A673 (cell line): ENCODE data around the gene NAA15.

ENCODE experiments used
- EZH2 ChIP-seq: fragments of 200-600 bp; sonication (generic); IDR thresholded peaks from 2 replicates; pipeline ENCODE4 v1.6.1; 2017; ENCODE audit warnings: borderline replicate concordance, low read depth, mild to moderate bottlenecking, mixed read lengths, antibody characterized with exemption, low read length; ENCODE audit not compliant: poor library complexity, severe bottlenecking
- TF ChIP-seq, protein P1 (sequence below): fragments of 300-800, 200-600 bp; sonication (generic); conservative IDR thresholded peaks from 2 replicates; pipeline ENCODE4 v1.5.1; 2017; ENCODE audit warnings: low read depth, mild to moderate bottlenecking, antibody characterized with exemption, low read length, moderate library complexity, mixed read lengths

DNA sequence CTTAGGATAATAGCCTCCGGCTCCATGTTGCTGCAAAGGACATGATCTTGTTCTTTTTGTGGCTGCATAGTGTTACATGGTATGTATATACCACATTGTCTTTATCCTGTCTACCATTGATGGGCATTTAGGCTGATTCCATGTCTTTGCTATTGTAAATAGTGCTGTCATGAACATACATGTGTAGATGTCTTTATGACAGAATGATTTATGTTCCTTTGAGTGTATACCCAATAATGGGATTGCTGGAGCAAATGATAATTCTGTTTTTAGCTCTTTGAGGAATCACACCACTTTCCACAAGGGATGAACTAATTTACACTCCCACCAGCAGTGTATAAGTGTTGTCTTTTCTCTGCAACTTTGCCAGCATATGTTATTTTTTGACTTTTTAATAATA, 157.2 kb downstream of the NAA15 start:
- TF ChIP-seq, protein P1, sequence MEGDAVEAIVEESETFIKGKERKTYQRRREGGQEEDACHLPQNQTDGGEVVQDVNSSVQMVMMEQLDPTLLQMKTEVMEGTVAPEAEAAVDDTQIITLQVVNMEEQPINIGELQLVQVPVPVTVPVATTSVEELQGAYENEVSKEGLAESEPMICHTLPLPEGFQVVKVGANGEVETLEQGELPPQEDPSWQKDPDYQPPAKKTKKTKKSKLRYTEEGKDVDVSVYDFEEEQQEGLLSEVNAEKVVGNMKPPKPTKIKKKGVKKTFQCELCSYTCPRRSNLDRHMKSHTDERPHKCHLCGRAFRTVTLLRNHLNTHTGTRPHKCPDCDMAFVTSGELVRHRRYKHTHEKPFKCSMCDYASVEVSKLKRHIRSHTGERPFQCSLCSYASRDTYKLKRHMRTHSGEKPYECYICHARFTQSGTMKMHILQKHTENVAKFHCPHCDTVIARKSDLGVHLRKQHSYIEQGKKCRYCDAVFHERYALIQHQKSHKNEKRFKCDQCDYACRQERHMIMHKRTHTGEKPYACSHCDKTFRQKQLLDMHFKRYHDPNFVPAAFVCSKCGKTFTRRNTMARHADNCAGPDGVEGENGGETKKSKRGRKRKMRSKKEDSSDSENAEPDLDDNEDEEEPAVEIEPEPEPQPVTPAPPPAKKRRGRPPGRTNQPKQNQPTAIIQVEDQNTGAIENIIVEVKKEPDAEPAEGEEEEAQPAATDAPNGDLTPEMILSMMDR = no peak
- no peak for TF ChIP-seq EZH2
